GM18526 (cell line): ENCODE data around the gene TBC1D22A.

ENCODE experiments used
- POLR2A ChIP-seq: IDR thresholded peaks from 3 replicates; pipeline ENCODE4 v1.6.1; 2011; ENCODE audit not compliant: insufficient read length; ENCODE audit errors: extremely low read depth

The TBC1D22A gene

DNA sequence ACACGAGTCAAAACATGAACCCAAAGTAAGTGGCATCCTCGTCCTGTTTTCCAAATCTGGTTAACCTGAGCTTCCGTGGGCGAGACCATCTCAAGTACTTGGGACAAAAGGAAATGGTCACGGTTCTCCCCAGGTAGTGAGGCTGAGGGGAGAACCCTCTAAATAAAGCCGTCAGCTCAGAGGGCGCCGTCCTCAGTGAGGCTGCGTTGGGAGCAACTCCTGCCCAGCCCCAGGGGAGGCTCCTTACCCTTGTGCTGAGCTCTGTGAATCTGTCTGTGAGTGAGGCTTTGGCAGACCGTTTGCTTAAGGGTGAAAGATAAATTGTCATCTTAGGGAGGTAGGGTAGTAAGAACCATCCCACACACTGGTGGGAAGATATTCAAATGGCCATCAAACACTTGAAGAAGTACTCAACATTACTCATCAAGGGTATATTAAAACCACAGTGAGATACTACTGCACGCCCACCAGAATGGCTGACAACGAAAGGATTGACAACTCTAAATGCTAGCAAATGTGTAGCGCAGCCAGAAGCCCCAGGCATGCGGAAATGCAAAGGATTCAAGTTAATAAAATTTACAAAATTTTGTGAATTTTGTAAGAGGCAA, 321.0 kb downstream of the TBC1D22A start:
- no peak for TF ChIP-seq POLR2A

DNA sequence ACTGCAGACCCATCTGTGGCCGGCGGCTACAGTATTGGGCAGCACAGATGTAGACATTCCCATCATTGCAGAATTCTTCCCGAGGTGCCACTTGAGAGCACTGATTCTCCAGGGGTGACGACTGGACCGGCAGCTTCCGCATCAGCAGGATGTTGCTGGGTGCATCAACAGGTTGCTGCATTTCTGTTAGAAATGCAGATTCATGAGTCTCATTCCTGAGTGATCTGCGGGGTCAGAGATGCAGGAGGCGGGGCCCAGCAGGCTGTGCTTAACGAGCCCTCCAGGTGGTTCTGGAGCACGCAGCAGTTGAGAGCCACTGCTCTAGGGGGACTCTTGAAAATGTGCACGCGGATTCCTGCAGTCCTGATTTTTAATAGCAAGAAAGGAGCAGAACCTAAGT, 321.8 kb downstream of the TBC1D22A start:
- TF ChIP-seq POLR2A: no peak

DNA sequence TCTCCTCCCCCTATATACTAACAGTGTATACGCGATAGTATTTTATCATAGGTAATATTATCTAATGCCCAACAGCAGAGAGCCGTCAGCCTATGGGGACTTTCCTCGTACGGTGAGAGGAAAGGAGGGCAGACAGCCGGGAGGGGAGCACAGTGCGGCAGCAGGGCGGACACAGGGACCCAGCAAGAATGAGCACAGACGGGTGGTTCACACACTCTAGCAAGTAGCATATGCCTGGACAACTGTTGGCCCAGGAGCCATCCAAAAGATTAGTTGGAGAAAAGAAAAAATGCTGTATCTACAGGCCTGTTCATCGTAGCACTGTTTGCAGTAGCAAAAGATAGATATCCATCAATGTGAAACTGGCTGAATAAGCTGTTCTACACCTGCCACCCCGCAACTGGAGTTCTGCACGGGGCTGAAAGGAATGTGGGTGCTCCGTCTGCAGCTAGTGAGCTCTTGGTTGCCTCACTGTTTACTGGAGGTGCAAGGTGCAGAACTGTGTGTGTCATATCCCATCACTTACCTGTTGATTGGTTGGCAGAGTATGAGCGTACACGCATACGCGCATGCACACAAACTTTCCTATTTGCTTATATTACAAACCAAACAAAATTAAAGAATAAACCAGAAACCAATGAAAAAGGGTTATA, 324.3 kb downstream of the TBC1D22A start:
- TF ChIP-seq POLR2A: no peak

DNA sequence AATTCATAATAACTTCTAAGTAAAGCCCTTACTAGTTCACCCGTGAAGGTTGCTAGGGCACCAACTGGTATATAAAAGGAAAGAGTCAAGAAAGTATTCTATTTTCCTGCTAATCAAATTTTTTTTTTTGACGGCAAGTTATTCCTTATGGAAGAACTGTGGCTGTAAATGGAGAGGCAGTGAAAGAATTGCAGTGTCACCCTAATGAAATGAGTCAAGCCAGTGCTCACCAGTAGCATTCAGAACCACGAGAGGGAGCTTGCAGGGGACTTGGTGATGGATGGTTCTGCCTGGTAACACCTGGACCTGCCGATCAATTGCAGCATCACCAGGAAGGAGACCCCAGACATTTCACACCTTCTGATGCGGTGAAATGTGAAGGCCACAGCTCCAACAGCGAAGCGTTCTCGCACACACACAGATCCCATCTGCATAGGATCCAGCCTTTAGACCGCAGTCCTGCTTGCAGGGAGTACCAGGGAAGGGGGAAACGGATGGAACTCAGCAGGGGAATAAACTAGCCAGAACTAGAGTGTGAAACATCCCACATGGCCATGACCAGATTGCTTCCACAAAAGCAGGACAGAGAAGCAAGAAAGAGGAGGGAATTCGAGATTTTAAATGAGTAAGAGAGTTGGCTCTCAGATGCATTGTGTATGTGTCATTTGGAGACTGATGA, 326.2 kb downstream of the TBC1D22A start:
- no peak for TF ChIP-seq POLR2A

DNA sequence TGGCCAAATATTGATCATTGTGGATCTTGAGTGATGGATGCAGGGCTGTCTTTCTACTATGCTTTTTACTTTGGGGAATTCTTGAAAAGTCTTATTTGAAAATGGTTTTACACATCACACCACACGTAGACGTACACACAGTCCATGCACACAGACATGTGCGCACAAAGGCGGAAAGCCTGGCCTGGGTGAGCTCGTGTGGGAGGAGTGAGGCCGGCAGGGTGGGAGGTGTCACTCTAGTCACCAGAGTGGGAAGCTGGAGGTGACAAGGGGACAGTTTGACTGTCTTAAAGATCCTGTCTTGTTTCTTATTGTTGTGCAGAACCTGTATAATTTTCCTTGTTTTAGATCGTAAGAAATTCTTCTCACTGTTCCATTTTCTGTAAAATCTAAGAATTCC, 326.9 kb downstream of the TBC1D22A start:
- no peak for TF ChIP-seq POLR2A

DNA sequence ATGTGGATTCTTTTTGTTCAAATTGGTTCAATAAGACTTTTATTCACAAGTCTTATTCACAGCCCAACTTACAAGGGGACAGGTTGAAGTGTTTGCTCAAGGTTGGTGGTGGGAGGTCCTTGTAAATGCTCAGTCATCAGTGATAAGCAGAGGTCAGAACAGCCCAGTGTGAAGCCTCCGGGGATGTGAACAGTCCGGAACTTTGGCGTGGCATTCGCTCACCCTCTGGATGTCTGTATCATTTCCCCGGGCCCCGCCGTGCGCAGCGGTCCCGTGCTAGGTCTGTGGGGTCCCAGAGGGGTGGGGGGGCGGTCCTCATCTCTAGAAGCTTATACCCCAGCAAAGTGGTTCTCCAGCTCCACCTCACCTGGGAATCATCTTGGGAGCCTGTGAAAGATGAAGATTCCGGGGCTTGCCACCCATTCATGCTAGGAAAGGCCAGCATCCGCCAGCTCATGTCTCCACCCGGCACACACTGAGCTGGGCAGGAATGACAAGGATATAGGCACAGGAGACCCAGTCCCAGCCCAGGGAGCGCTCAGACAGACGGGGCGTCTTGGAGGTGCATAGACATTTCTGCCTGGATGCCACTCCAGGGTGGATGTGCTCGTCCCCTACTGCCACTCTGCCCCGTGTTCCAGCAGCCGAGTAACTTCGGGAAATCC, 327.5 kb downstream of the TBC1D22A start:
- no peak for TF ChIP-seq POLR2A

DNA sequence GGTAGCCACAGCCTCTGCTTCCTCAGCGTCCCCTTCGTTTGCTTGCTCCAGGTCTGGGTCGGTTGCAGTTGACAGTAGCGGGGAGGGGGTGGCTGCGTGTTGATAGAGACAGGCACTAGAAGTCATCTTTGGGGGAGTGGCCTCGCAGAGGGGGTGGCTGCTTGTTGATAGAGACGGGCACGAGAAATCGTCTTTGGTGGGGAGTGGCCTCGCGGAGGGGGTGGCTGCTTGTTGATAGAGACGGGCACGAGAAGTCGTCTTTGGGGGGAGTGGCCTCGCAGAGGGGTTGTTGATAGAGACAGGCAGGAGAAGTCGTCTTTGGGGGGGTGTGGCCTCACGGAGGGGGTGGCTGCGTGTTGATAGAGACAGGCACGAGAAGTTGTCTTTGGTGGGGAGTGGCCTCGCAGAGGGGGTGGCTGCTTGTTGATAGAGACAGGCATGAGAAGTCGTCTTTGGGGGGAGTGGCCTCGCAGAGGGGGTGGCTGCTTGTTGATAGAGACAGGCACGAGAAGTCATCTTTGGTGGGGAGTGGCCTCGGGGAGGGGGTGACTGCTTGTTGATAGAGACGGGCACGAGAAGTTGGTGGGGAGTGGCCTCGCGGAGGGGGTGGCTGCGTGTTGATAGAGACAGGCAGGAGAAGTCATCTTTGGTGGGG, 328.3 kb downstream of the TBC1D22A start:
- TF ChIP-seq POLR2A: no peak

DNA sequence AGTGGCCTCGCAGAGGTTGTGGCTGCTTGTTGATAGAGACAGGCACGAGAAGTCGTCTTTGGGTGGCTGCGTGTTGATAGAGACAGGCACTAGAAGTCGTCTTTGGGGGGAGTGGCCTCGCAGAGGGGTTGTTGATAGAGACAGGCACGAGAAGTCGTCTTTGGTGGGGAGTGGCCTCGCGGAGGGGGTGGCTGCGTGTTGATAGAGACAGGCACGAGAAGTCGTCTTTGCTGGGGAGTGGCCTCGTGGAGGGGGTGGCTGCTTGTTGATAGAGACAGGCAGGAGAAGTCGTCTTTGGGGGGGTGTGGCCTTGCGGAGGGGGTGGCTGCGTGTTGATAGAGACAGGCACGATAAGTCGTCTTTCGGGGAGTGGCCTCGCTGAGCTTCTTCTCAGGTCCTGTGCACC, 328.8 kb downstream of the TBC1D22A start:
- TF ChIP-seq POLR2A: no peak

DNA sequence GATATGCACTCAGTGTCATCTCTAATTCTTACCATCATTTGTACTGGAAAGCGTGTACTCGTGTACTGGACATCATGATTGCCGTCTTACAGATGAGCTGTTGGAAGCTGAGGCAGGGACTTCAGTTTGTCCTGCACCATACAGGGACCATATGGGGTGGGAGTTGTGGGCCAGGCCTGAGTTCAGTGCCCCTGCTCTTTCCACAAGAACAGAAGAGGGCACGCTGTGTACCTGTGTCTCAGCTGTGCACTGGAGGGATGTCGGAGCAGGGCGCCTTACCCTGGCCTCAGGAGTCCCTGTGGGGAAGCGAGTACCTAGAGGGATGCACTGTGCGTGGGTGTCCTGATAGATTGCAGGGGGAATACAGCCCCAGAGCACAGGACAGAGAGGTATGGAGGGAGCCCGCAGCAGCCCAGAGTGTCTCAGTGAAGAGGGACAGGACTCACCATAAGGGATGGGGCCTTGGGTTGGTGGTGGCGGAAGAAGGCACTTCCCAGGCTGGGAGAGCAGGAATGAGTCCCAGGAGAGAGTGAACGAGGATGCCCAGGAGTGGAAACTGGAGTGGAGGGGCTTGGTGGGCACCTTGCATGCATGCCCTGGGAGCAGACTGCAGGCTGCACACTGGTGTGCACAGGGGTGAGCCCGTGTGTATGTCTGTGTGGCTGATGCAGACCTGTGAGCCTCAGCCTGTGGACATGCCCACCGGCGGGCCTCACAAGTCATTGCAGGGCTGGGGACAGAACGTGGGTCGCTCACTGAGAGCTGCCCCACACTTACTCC, 329.7 kb downstream of the TBC1D22A start:
- TF ChIP-seq POLR2A: no peak

DNA sequence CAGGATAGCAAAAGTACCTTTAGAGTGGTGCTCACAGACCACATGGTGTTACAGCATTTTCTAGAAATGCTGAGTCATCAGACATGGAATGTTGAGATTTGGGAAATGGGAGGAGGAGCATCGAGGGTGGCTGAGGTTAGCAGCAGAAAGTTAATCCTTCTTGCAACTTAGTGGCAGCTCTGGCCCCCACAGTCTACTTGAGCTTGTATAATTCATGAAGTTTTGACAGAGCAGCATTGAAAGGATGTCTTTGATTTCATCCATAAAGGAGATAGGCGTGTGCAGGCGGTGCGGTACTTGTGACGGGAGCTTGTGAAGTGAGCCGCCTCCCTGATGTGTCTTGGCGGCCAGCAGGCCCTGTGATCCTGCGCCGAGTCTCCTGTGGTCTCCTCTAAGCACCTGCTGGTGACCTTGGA, 330.5 kb downstream of the TBC1D22A start:
- no peak for TF ChIP-seq POLR2A

DNA sequence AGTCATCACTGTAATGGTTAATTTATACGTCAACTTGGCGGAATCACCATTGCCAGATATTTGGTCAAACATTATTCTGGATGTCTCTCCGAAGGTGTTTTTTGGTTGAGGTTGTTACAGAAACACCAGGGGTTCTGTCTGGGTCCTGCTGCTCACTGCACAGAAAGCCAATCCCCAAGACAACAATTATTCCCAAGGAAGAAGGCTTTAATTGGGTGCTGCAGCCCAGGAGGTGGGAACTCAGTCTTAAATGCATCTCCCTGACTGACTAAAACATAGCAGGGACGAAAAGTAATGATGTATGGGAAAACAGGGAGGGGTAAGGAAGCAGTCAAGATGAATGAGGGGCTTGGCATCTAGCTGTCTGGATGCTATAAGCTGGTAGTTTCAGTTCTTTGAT, 331.3 kb downstream of the TBC1D22A start:
- TF ChIP-seq POLR2A: no peak

DNA sequence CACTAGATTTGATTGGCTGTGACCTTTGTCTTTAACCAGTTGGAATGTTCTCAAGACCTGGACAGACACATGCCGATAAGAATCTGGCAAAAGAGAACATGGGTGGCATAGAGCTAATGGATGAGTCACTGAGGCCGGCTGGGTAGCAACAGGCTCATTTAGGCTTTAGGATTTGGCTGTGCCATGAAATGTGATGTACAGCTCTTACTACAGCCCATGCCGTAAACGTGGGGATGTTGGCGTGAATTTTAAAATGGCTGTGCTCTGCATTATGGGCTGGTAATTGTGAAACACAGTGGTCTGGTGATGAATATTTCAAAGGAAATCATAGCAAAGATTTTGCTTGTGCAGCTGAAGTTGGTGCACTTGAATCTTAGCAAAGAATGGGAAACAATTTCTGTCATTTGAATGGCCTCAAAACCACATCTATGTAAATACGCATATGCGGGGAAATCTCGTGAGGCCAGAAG, 332.4 kb downstream of the TBC1D22A start:
- TF ChIP-seq POLR2A: no peak

DNA sequence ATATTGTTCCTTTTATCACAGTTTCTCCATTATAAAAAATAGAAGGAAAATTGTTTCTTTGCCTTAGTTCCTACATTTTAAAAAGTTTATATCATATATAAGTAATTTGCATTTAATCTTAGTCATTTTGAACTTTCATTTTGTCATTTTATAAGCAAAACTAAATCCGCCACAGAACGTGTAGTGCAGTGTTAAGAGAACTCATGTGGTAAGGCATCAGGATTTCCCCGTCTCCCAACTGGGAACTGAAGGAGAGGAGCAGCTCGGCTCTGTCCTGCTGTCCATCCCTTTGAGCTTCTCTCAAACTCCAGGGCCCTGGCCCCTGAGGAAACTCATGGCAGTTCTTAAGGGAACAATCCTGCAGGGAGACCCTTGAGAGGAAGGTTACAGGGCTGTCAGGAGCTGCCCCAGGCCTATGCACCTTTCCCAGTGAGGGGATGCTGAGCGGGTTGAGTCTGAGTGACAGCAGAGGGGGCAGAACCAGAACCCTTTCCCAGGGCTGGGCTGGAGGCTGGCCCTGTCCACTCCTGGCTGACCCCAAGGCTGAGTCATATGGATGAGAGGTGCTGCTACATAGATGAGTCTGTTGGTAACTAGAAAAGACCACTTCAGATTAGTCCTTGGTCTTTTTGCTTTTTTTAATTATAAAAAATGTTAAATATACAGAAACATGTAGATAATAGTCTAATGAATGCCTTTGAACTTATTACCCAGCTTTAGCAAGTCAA, 333.1 kb downstream of the TBC1D22A start:
- no peak for TF ChIP-seq POLR2A

DNA sequence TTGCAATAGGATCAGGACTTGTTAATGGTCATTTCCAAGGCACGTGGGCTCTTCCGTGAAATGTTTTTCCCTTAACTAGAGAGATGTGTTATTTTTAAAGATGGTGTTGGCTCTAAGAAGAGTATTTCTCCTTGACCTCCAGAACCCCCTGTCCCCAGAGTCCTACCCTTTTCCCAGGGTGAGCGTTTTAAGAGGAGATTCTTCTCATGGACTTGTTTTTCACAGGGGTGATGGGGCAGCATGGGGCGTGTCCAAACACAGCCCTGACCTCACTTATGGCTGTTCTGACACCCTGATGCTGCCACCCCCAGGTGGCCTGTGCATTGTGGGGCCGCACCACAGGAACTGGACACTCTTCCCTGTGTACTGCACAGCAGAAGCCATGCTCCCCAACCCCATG, 335.7 kb downstream of the TBC1D22A start:
- no peak for TF ChIP-seq POLR2A

DNA sequence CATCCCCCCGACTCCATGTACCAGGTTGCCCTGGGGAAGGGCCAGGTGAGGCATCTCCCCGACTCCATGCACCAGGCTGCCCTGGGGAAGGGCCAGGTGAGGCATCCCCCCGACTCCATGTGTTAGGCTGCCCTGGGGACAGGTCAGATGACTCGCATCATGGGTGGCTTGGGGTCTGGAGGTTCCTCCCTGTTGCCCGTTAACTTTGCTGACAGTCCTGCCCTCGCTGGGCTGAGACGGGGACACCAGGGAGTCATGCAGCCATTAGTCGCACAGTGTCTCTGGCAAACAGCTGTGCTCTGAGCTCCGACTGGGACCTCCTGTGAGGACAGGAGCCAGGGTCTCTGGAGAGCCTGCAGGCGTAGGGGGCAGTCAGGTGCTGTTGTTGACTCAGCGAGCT, 336.1 kb downstream of the TBC1D22A start:
- TF ChIP-seq POLR2A: no peak

DNA sequence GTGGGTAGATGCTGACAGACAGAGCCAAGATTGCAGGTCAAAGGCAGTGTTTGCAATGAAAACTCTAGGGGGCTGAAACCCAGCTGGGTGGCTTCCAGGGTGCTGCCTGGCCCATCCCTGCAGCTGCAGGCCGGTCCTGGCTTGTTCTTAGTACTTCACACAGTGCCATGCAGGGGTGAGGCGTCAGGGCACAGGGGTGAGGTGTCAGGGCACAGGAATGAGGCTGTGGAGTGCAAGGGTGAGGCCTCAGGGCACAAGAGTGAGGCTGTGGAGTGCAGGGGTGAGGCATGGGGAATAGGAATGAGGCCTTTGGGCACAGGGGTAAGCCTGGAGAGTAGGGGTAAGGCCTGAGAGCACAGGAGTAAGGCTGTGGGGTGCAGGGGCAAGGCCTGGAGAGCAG, 337.6 kb downstream of the TBC1D22A start:
- TF ChIP-seq POLR2A: no peak
